Esophagus muscularis mucosa (tissue), 3 donors: Measurements from ENCODE around the gene CRISPLD2.

ENCODE experiments used
- POLR2A ChIP-seq: fragments of 450-650 bp; IDR thresholded peaks from one replicate; pipeline ENCODE4 v1.6.1; 2017; ENCODE audit warnings: antibody characterized with exemption, moderate library complexity, mild to moderate bottlenecking, low read depth
- POLR2AphosphoS5 ChIP-seq, 2 donors: sonication (generic); formaldehyde crosslinking; IDR thresholded peaks; one replicate each; pipeline ENCODE4 v1.6.1; 2017; ENCODE audit warnings: antibody characterized with exemption in 2 of 2
- TF ChIP-seq, protein P1 (sequence below), 3 experiments: fragments of 200-600 bp in 2 of 3; fragments of 450-650 bp in 1 of 3; sonication (generic) in 2 of 3; IDR thresholded peaks; one replicate each; pipeline ENCODE4 v1.5.1; 2017 to 2019; ENCODE audit warnings: antibody characterized with exemption in 3 of 3, mild to moderate bottlenecking in 2 of 3, moderate library complexity in 1 of 3

DNA sequence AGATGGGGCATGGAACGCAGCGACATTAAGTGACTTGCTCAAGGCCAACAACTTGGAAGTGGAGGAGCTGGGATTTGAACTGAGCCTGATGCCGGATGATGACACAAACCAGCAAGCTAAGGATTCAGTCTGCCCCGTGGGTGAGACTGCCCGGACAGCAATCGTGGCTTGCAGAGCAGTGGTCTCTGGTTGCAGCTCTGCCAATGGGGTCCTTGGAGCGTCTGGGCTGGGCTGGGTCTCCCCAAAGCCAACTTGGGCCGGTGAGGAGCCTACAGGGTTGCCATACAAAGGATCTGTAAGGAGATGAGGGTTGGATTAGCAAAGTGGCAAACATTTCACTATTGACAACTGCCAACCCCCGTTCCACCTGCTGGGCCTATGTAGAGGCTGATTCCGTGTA is 2.6 kb upstream of the CRISPLD2 start:
- TF ChIP-seq, protein P1, sequence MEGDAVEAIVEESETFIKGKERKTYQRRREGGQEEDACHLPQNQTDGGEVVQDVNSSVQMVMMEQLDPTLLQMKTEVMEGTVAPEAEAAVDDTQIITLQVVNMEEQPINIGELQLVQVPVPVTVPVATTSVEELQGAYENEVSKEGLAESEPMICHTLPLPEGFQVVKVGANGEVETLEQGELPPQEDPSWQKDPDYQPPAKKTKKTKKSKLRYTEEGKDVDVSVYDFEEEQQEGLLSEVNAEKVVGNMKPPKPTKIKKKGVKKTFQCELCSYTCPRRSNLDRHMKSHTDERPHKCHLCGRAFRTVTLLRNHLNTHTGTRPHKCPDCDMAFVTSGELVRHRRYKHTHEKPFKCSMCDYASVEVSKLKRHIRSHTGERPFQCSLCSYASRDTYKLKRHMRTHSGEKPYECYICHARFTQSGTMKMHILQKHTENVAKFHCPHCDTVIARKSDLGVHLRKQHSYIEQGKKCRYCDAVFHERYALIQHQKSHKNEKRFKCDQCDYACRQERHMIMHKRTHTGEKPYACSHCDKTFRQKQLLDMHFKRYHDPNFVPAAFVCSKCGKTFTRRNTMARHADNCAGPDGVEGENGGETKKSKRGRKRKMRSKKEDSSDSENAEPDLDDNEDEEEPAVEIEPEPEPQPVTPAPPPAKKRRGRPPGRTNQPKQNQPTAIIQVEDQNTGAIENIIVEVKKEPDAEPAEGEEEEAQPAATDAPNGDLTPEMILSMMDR (IDR thresholded peaks at IDR 0.05), result no peak
- TF ChIP-seq POLR2A (no peak), POLR2AphosphoS5 (IDR thresholded peaks at IDR 0.05) (no peak)
